ENCODE results near the gene TMEM198. TPM values are rescaled to one million over a fixed set of nuclear protein-coding genes. Genes with fewer than 3 reads are reported as not detected.

The TMEM198 gene
- polyA plus RNA-seq, 1 donor from 2014 or later, result 44.0 TPM

GRCh38 chr2:219596954-219597551, 53.2 kb downstream of the TMEM198 start:
- Histone ChIP-seq H3K27ac (ENCODE audit: low read length) (peak overlapping the region; percentile 85), H3K9me2 (ENCODE audit: insufficient read depth, low read length) (no peaks in the 10 kb centered on the region), H3K9ac (ENCODE audit: low read length) (peak overlapping the region; percentile 83), H3K9me3 (ENCODE audit: low read length) (no peaks in the 10 kb centered on the region), H3F3A (ENCODE audit: insufficient read depth, low read length, poor library complexity, severe bottlenecking) (no peaks in the 10 kb centered on the region), H2AFZ (ENCODE audit: low read depth, low read length) (peak overlapping the region; percentile 51), H3K27me3 (ENCODE audit: insufficient read depth, low read depth, low read length) (no peaks in the 10 kb centered on the region), H3K79me2 (replicated peaks; ENCODE audit: insufficient read depth, low read length) (no peaks in the 10 kb centered on the region), H4K20me1 (ENCODE audit: insufficient read depth) (no peaks in the 10 kb centered on the region), H3K4me3 (ENCODE audit: low read length) (peak overlapping the region; percentile 75), H3K36me3 (ENCODE audit: insufficient read depth, low read length) (no peaks in the 10 kb centered on the region), H3K4me2 (ENCODE audit: low read length) (peak overlapping the region; percentile 70)
- TF ChIP-seq SMC3 (conservative IDR thresholded peaks at IDR 0.05; ENCODE audit: poor library complexity) (no peak), TAF1 (IDR thresholded peaks at IDR 0.05; ENCODE audit: low read depth) (no peak), EP300 (conservative IDR thresholded peaks at IDR 0.05; ENCODE audit: poor library complexity, severe bottlenecking) (no peak)

GRCh38 chr2:219597552-219598307, 53.9 kb downstream of the TMEM198 start, which contains the start of gene STK11IP:
TSS of gene STK11IP (plus strand) at chr2:219597857. CDS start at chr2:219598120, 263 bp downstream.
- Histone ChIP-seq H3F3A (ENCODE audit: insufficient read depth, low read length, poor library complexity, severe bottlenecking) (no peaks in the 10 kb centered on the region), H3K9ac (ENCODE audit: low read length) (peak within 1 kb of the TSS; percentile 83), H3K4me3 (ENCODE audit: low read length) (peak within 1 kb of the TSS; percentile 75), H2AFZ (ENCODE audit: low read depth, low read length) (peak within 1 kb of the TSS; percentile 51), H3K9me3 (ENCODE audit: low read length) (no peaks in the 10 kb centered on the region), H4K20me1 (ENCODE audit: insufficient read depth) (no peaks in the 10 kb centered on the region), H3K79me2 (replicated peaks; ENCODE audit: insufficient read depth, low read length) (no peaks in the 10 kb centered on the region), H3K4me2 (ENCODE audit: low read length) (peak within 1 kb of the TSS; percentile 72), H3K36me3 (ENCODE audit: insufficient read depth, low read length) (no peaks in the 10 kb centered on the region), H3K27ac (ENCODE audit: low read length) (peak within 1 kb of the TSS; percentile 85), H3K27me3 (ENCODE audit: insufficient read depth, low read depth, low read length) (no peaks in the 10 kb centered on the region), H3K9me2 (ENCODE audit: insufficient read depth, low read length) (no peaks in the 10 kb centered on the region)
- TF ChIP-seq SMC3 (conservative IDR thresholded peaks at IDR 0.05; ENCODE audit: poor library complexity), result peak; percentile 53
- TF ChIP-seq POLR2AphosphoS5 (IDR thresholded peaks at IDR 0.05), result peak; percentile 80
- no peak for TF ChIP-seq EZH2 (IDR thresholded peaks at IDR 0.05; ENCODE audit: borderline replicate concordance, insufficient read depth, low read length, poor library complexity, severe bottlenecking)
- TF ChIP-seq, protein P1, sequence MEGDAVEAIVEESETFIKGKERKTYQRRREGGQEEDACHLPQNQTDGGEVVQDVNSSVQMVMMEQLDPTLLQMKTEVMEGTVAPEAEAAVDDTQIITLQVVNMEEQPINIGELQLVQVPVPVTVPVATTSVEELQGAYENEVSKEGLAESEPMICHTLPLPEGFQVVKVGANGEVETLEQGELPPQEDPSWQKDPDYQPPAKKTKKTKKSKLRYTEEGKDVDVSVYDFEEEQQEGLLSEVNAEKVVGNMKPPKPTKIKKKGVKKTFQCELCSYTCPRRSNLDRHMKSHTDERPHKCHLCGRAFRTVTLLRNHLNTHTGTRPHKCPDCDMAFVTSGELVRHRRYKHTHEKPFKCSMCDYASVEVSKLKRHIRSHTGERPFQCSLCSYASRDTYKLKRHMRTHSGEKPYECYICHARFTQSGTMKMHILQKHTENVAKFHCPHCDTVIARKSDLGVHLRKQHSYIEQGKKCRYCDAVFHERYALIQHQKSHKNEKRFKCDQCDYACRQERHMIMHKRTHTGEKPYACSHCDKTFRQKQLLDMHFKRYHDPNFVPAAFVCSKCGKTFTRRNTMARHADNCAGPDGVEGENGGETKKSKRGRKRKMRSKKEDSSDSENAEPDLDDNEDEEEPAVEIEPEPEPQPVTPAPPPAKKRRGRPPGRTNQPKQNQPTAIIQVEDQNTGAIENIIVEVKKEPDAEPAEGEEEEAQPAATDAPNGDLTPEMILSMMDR (IDR thresholded peaks at IDR 0.05; ENCODE audit: poor library complexity, severe bottlenecking), result no peak
- TF ChIP-seq TAF1 (IDR thresholded peaks at IDR 0.05; ENCODE audit: low read depth), result peak; percentile 10
- peak; percentile 93 for TF ChIP-seq MXI1 (conservative IDR thresholded peaks at IDR 0.05; ENCODE audit: poor library complexity, severe bottlenecking)
- peak; percentile 38 for TF ChIP-seq EP300 (conservative IDR thresholded peaks at IDR 0.05; ENCODE audit: poor library complexity, severe bottlenecking)
- TF ChIP-seq, protein P2, sequence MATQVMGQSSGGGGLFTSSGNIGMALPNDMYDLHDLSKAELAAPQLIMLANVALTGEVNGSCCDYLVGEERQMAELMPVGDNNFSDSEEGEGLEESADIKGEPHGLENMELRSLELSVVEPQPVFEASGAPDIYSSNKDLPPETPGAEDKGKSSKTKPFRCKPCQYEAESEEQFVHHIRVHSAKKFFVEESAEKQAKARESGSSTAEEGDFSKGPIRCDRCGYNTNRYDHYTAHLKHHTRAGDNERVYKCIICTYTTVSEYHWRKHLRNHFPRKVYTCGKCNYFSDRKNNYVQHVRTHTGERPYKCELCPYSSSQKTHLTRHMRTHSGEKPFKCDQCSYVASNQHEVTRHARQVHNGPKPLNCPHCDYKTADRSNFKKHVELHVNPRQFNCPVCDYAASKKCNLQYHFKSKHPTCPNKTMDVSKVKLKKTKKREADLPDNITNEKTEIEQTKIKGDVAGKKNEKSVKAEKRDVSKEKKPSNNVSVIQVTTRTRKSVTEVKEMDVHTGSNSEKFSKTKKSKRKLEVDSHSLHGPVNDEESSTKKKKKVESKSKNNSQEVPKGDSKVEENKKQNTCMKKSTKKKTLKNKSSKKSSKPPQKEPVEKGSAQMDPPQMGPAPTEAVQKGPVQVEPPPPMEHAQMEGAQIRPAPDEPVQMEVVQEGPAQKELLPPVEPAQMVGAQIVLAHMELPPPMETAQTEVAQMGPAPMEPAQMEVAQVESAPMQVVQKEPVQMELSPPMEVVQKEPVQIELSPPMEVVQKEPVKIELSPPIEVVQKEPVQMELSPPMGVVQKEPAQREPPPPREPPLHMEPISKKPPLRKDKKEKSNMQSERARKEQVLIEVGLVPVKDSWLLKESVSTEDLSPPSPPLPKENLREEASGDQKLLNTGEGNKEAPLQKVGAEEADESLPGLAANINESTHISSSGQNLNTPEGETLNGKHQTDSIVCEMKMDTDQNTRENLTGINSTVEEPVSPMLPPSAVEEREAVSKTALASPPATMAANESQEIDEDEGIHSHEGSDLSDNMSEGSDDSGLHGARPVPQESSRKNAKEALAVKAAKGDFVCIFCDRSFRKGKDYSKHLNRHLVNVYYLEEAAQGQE (IDR thresholded peaks at IDR 0.05; ENCODE audit: borderline replicate concordance), result peak; percentile 66
- TF ChIP-seq RAD21 (conservative IDR thresholded peaks at IDR 0.05), result peak; percentile 53
